KMS-11 (cell line): ENCODE measurements around the gene OSBP2.

Experiments
- H2AFZ ChIP-seq: fragments of 200-600 bp; sonication (generic); 2 replicates; pipeline ENCODE4 v1.6.1; 2016; ENCODE audit warnings: antibody characterized with exemption, mixed run types, low read depth
- H3K27ac ChIP-seq: fragments of 200-600 bp; sonication (generic); 2 replicates; pipeline ENCODE4 v1.6.1; 2016; ENCODE audit warnings: mild to moderate bottlenecking, mixed run types
- H3K27me3 ChIP-seq: fragments of 200-600 bp; sonication (generic); 2 replicates; pipeline ENCODE4 v1.6.1; 2017; ENCODE audit warnings: mild to moderate bottlenecking, low read depth, mixed run types, moderate library complexity; ENCODE audit not compliant: insufficient read depth
- H3K36me3 ChIP-seq: fragments of 200-600 bp; sonication (generic); 2 replicates; pipeline ENCODE4 v1.6.1; 2017; ENCODE audit warnings: mild to moderate bottlenecking, mixed run types; ENCODE audit not compliant: insufficient read depth
- H3K4me1 ChIP-seq: fragments of 200-600 bp; sonication (generic); 2 replicates; pipeline ENCODE4 v1.6.1; 2016; ENCODE audit warnings: mild to moderate bottlenecking, low read depth, mixed run types; ENCODE audit not compliant: poor library complexity, severe bottlenecking
- H3K4me2 ChIP-seq: fragments of 200-600 bp; sonication (generic); 2 replicates; pipeline ENCODE4 v1.7.0; 2016; ENCODE audit warnings: mild to moderate bottlenecking, mixed run types
- H3K4me3 ChIP-seq: fragments of 200-600 bp; sonication (generic); IDR thresholded peaks from 2 replicates; pipeline ENCODE4 v1.6.1; 2017; ENCODE audit warnings: low read depth, low read length, mixed read lengths; ENCODE audit not compliant: insufficient read depth
- H3K79me2 ChIP-seq: fragments of 200-600 bp; sonication (generic); 2 replicates; pipeline ENCODE4 v1.6.1; 2016; ENCODE audit warnings: low read depth, mixed run types; ENCODE audit not compliant: insufficient read depth
- H3K9ac ChIP-seq: fragments of 200-600 bp; sonication (generic); 2 replicates; pipeline ENCODE4 v1.6.1; 2016; ENCODE audit warnings: mild to moderate bottlenecking, mixed run types
- H4K20me1 ChIP-seq: fragments of 200-600 bp; sonication (generic); 2 replicates; pipeline ENCODE4 v1.6.1; 2016; ENCODE audit warnings: mild to moderate bottlenecking, mixed run types; ENCODE audit not compliant: insufficient read depth
- CTCF ChIP-seq: fragments of 200-600 bp; sonication (generic); conservative IDR thresholded peaks from 2 replicates; pipeline ENCODE4 v1.6.1; 2017; ENCODE audit warnings: low read depth, mild to moderate bottlenecking, antibody characterized with exemption, low read length, moderate library complexity, mixed read lengths

The OSBP2 gene

GRCh38 chr22:30824711-30825110 is 130.0 kb downstream of the OSBP2 start:
- Histone ChIP-seq H3K27ac (no peak overlapping the region), H3K4me3 (no peak overlapping the region), H4K20me1 (no peaks in the 10 kb centered on the region), H3K4me2 (no peak overlapping the region), H3K79me2 (no peaks in the 10 kb centered on the region), H3K36me3 (no peaks in the 10 kb centered on the region), H3K4me1 (no peaks in the 10 kb centered on the region), H3K27me3 (no peaks in the 10 kb centered on the region), H2AFZ (no peak overlapping the region), H3K9ac (no peak overlapping the region)
- TF ChIP-seq CTCF, result no peak

- no peaks in the 10 kb centered on the region for H3K36me3 ChIP-seq
- H3K9ac ChIP-seq, result no peak overlapping the region
- H3K79me2 ChIP-seq, result no peaks in the 10 kb centered on the region
- H3K4me2 ChIP-seq, result no peak overlapping the region
- H2AFZ ChIP-seq, result no peak overlapping the region
- H3K4me3 ChIP-seq, result no peak overlapping the region
- no peaks in the 10 kb centered on the region for H3K4me1 ChIP-seq
- H3K27me3 ChIP-seq, result no peaks in the 10 kb centered on the region
- no peaks in the 10 kb centered on the region for H4K20me1 ChIP-seq
- no peak overlapping the region for H3K27ac ChIP-seq
- TF ChIP-seq CTCF, result no peak
These were observed 131.2 kb downstream of the OSBP2 start for GRCh38 chr22:30825711-30826505.

- H3K79me2 ChIP-seq, result no peaks in the 10 kb centered on the region
- no peak overlapping the region for H3K9ac ChIP-seq
- no peak for TF ChIP-seq CTCF
- H3K4me1 ChIP-seq, result no peaks in the 10 kb centered on the region
- no peak overlapping the region for H2AFZ ChIP-seq
- H3K4me2 ChIP-seq, result no peak overlapping the region
- no peak overlapping the region for H3K27ac ChIP-seq
- no peaks in the 10 kb centered on the region for H3K36me3 ChIP-seq
- H3K27me3 ChIP-seq, result no peaks in the 10 kb centered on the region
- H3K4me3 ChIP-seq, result no peak overlapping the region
- H4K20me1 ChIP-seq, result no peaks in the 10 kb centered on the region
These were observed 132.1 kb downstream of the OSBP2 start for GRCh38 chr22:30826670-30827355.

GRCh38 chr22:30827646-30828045 is 133.0 kb downstream of the OSBP2 start:
- H3K79me2 ChIP-seq, result no peaks in the 10 kb centered on the region
- H2AFZ ChIP-seq, result no peak overlapping the region
- H3K4me2 ChIP-seq, result no peak overlapping the region
- no peaks in the 10 kb centered on the region for H3K4me1 ChIP-seq
- no peaks in the 10 kb centered on the region for H4K20me1 ChIP-seq
- H3K27ac ChIP-seq, result no peak overlapping the region
- H3K36me3 ChIP-seq, result no peaks in the 10 kb centered on the region
- TF ChIP-seq CTCF, result no peak
- H3K27me3 ChIP-seq, result no peaks in the 10 kb centered on the region
- no peak overlapping the region for H3K4me3 ChIP-seq
- no peak overlapping the region for H3K9ac ChIP-seq
